ENCODE data around the gene TFB2M. TPM values are rescaled to one million over a fixed set of nuclear protein-coding genes. Genes with fewer than 3 reads are reported as not detected.

Gene TFB2M
- total and polyA plus RNA-seq, 9 donors = 7.1 to 9.8 (median 9.0) TPM

- Histone ChIP-seq H3K27me3 (no peaks in the 10 kb centered on the region), H3K4me1 (ENCODE audit: insufficient read depth) (peaks cover 7% of the 10 kb centered on the region), H3K4me3 (no peak overlapping the region), H3K36me3 (no peaks in the 10 kb centered on the region), H3K27ac (no peak overlapping the region), H3K9me3 (no peaks in the 10 kb centered on the region)
- intact Hi-C loops (cut with DNase I) = loop anchor here in 3 of 4 donors (5.0 to 10.0 kb wide), 3 partner anchors 125 to 1735 kb away; partner anchors contain the start of gene COX20 (in 1 of the 3)
- no peak for DNase-seq
- TF ChIP-seq POLR2A (IDR thresholded peaks at IDR 0.05) (no peak), EP300 (IDR thresholded peaks at IDR 0.05) (no peak), CTCF (IDR thresholded peaks at IDR 0.05) (no peak)
- WGBS, 3 donors = 68 to 77% (median 70%) methylated on average over 8 of the region's 8 CpGs
These were observed 3.5 kb upstream of the TFB2M start for GRCh38 chr1:246569248-246570238.

DNA sequence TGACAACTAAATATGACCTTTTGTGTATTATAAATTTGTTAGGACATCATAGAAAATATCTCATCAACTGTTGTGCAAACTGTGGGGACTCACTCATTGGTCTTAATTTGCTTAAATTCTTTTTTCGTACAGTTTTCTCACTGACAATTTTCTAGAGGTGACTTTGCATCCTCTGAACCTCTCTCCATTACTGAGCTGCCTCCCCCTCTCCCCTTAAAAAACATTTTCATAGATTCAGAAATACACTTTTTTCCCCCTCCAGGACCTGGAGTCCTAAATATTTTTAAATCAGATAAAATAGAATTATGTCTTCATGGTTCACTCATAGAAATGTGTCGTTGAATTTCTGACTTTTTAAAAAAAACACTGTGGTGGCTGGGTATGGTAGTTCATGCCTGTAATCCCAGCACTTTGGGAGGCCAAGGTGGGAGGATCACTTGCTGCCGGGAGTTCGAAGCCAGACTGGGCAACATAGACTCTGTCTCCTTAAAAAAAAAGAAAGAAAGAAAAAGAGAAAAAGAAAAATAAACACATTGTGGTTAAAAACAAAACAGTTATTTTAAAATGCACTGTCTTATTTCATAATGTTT, 1.7 kb upstream of the TFB2M start:
- DNase-seq = no peak
- intact Hi-C loops (cut with DNase I) = loop anchor here in 3 of 4 donors (5.0 to 10.0 kb wide), 3 partner anchors 127 to 1733 kb away; partner anchors contain the start of gene COX20 (in 1 of the 3)
- TF ChIP-seq POLR2A (IDR thresholded peaks at IDR 0.05) (no peak), CTCF (IDR thresholded peaks at IDR 0.05) (no peak), EP300 (IDR thresholded peaks at IDR 0.05) (no peak)
- Histone ChIP-seq H3K4me3 (peak overlapping the region; percentile 63), H3K27ac (peak overlapping the region in 1 of 2 donors; percentile 93), H3K4me1 (ENCODE audit: insufficient read depth) (peaks cover 7% of the 10 kb centered on the region), H3K36me3 (no peaks in the 10 kb centered on the region), H3K27me3 (no peaks in the 10 kb centered on the region), H3K9me3 (no peaks in the 10 kb centered on the region)
- 25 to 40% (median 25%) methylated on average over 4 of the region's 4 CpGs for WGBS, 3 donors

GRCh38 chr1:246566813-246567645, 968 bp upstream of the TFB2M start:
- Histone ChIP-seq H3K27ac (peak overlapping the region; percentile 92 to 93), H3K9me3 (no peaks in the 10 kb centered on the region), H3K27me3 (no peaks in the 10 kb centered on the region), H3K4me3 (peak overlapping the region; percentile 63), H3K4me1 (ENCODE audit: insufficient read depth) (peaks cover 7% of the 10 kb centered on the region), H3K36me3 (no peaks in the 10 kb centered on the region)
- no peak for DNase-seq
- no peak for TF ChIP-seq EP300 (IDR thresholded peaks at IDR 0.05)
- WGBS, 3 donors = 1% methylated on average over 25 of the region's 25 CpGs
- intact Hi-C loops (cut with DNase I) = loop anchor here in 3 of 4 donors (5.0 to 10.0 kb wide), 3 partner anchors 128 to 1732 kb away; partner anchors contain the start of gene COX20 (in 1 of the 3)

GRCh38 chr1:246565751-246566127, 322 bp downstream of the TFB2M start:
- H3K27me3 ChIP-seq = no peaks in the 10 kb centered on the region
- H3K4me1 ChIP-seq (ENCODE audit: insufficient read depth) = peaks cover 7% of the 10 kb centered on the region
- 1% methylated on average over 25 of the region's 25 CpGs for WGBS, 3 donors
- DNase-seq = no peak
- no peaks in the 10 kb centered on the region for H3K36me3 ChIP-seq
- TF ChIP-seq CTCF (IDR thresholded peaks at IDR 0.05) = no peak
- no peak for TF ChIP-seq EP300 (IDR thresholded peaks at IDR 0.05)
- no peak for TF ChIP-seq POLR2A (IDR thresholded peaks at IDR 0.05)
- H3K4me3 ChIP-seq = peak overlapping the region; percentile 63
- H3K9me3 ChIP-seq = no peaks in the 10 kb centered on the region
- H3K27ac ChIP-seq = peak overlapping the region; percentile 50 to 60
- intact Hi-C loops (cut with DNase I) = loop anchor here in 3 of 4 donors (5.0 to 10.0 kb wide), 3 partner anchors 129 to 1731 kb away; partner anchors contain the start of gene COX20 (in 1 of the 3)
